Stimulated activated CD8-positive, alpha-beta memory T cell treated with anti-CD3 and anti-CD28 coated beads, Interleukin-4, amount 100 ng/mL, for 4 hours (primary cell): ENCODE data around the gene ACTR1A.
"Not testable (repeated sequence)": the region's sequence is repeated elsewhere in the genome, so short reads cannot be mapped to it uniquely, and the experiment has no call there.

Experiments used
- DNase-seq, 2 donors: peaks; one replicate each; pipeline ENCODE4 v3.0.0-alpha.2; 2020; ENCODE audit warnings: low read depth in 2 of 2, low spot score in 1 of 2

Gene ACTR1A

GRCh38 chr10:102502337-102503151 lies at the start of gene ACTR1A:
Gene ACTR1A, minus strand, starts transcription at chr10:102502712. Its CDS starts 65 bp downstream, at chr10:102502647.
- DNase-seq = peak; percentile 83 to 86

- no peak for DNase-seq
Measured at GRCh38 chr10:102550636-102551210, 48.2 kb upstream of the ACTR1A start.

- no peak for DNase-seq
Measured at GRCh38 chr10:102549549-102549948, 47.0 kb upstream of the ACTR1A start.

- no peak for DNase-seq
Measured at GRCh38 chr10:102546606-102547320, 44.3 kb upstream of the ACTR1A start.

GRCh38 chr10:102545997-102546396 lies 43.5 kb upstream of the ACTR1A start:
- no peak for DNase-seq

- no peak for DNase-seq
Measured at GRCh38 chr10:102545265-102545871, 42.9 kb upstream of the ACTR1A start.

GRCh38 chr10:102542800-102543418 lies 40.4 kb upstream of the ACTR1A start:
- no peak for DNase-seq

GRCh38 chr10:102540023-102540422 lies 37.5 kb upstream of the ACTR1A start:
- DNase-seq = no peak

- DNase-seq = no peak
Measured at GRCh38 chr10:102538811-102539210, 36.3 kb upstream of the ACTR1A start.

GRCh38 chr10:102537948-102538347 lies 35.4 kb upstream of the ACTR1A start:
- no peak for DNase-seq

- no peak for DNase-seq
Measured at GRCh38 chr10:102537367-102537766, 34.9 kb upstream of the ACTR1A start.

- no peak for DNase-seq
Measured at GRCh38 chr10:102535481-102536147, 33.1 kb upstream of the ACTR1A start.

GRCh38 chr10:102534966-102535365 lies 32.5 kb upstream of the ACTR1A start:
- not testable (repeated sequence) for DNase-seq

- no peak for DNase-seq
Measured at GRCh38 chr10:102534333-102534732, 31.8 kb upstream of the ACTR1A start.

- DNase-seq = no peak
Measured at GRCh38 chr10:102527546-102527945, 25.0 kb upstream of the ACTR1A start.

GRCh38 chr10:102524746-102525145 lies 22.2 kb upstream of the ACTR1A start:
- DNase-seq = no peak

GRCh38 chr10:102523250-102524029 lies 20.9 kb upstream of the ACTR1A start:
- DNase-seq = no peak

- no peak for DNase-seq
Measured at GRCh38 chr10:102522874-102523249, 20.4 kb upstream of the ACTR1A start.

GRCh38 chr10:102519246-102519825 lies 16.8 kb upstream of the ACTR1A start:
- DNase-seq = no peak

- no peak for DNase-seq
Measured at GRCh38 chr10:102517553-102517952, 15.0 kb upstream of the ACTR1A start.
